Activated CD4-positive, alpha-beta T cell treated with anti-CD3 and anti-CD28 coated beads for 36 hours (primary cell): ENCODE results near the gene DHRS12. TPM values are rescaled to one million over a fixed set of nuclear protein-coding genes. Genes with fewer than 3 reads are reported as not detected.

Experiments used
- ATAC-seq: fragments of 200-7000 bp; cut with Tn5 transposase; one replicate; pipeline ENCODE4 v1.10.0; 2021; ENCODE audit warnings: mild to moderate bottlenecking, moderate library complexity
- CTCF ChIA-PET: fragments of 350-600 bp; sonication (Branson Sonifier 250); formaldehyde crosslinking; loops from one replicate; lab custom pipeline; 2021; ENCODE audit warnings: antibody characterized with exemption; lab: Charles Lee
- POLR2A ChIA-PET: fragments of 350-600 bp; sonication (Branson Sonifier 250); formaldehyde crosslinking; loops from one replicate; lab custom pipeline; 2021; ENCODE audit warnings: antibody characterized with exemption, inconsistent platforms; lab: Charles Lee
- DNase-seq: peaks from one replicate; pipeline ENCODE4 v3.0.0-alpha.2; 2020
- H3K27ac Mint-ChIP-seq: one replicate; pipeline ENCODE4 v1.8.0; 2021; ENCODE audit warnings: mixed read lengths
- H3K27me3 Mint-ChIP-seq: one replicate; pipeline ENCODE4 v1.8.0; 2021; ENCODE audit warnings: mixed read lengths
- H3K36me3 Mint-ChIP-seq: one replicate; pipeline ENCODE4 v1.8.0; 2021; ENCODE audit warnings: low read depth, mixed read lengths
- H3K4me1 Mint-ChIP-seq: one replicate; pipeline ENCODE4 v1.8.0; 2021; ENCODE audit warnings: mixed read lengths
- H3K4me3 Mint-ChIP-seq: one replicate; pipeline ENCODE4 v1.8.0; 2021; ENCODE audit warnings: mild to moderate bottlenecking, moderate library complexity, mixed read lengths
- H3K9me3 Mint-ChIP-seq: one replicate; pipeline ENCODE4 v1.8.0; 2021; ENCODE audit warnings: low read depth, mixed read lengths
- intact Hi-C, 2 experiments: fragments of 100-400 bp; cut with DNase I in 1 of 2; cut with micrococcal nuclease in 1 of 2; formaldehyde crosslinking; loops; one replicate each; pipeline versions ENCODE4 v1.14.2 to v1.15.1; 2022 to 2024; cut with DNase I, micrococcal nuclease
- total RNA-seq, 2 experiments: library from RNA; stranded (reverse); gene quantifications; one replicate each; pipeline ENCODE4 v1.2.3, GENCODE V29; 2021

Gene DHRS12
- total RNA-seq, 2 experiments from 2014 or later, result 4.9 to 5.3 TPM

DNA sequence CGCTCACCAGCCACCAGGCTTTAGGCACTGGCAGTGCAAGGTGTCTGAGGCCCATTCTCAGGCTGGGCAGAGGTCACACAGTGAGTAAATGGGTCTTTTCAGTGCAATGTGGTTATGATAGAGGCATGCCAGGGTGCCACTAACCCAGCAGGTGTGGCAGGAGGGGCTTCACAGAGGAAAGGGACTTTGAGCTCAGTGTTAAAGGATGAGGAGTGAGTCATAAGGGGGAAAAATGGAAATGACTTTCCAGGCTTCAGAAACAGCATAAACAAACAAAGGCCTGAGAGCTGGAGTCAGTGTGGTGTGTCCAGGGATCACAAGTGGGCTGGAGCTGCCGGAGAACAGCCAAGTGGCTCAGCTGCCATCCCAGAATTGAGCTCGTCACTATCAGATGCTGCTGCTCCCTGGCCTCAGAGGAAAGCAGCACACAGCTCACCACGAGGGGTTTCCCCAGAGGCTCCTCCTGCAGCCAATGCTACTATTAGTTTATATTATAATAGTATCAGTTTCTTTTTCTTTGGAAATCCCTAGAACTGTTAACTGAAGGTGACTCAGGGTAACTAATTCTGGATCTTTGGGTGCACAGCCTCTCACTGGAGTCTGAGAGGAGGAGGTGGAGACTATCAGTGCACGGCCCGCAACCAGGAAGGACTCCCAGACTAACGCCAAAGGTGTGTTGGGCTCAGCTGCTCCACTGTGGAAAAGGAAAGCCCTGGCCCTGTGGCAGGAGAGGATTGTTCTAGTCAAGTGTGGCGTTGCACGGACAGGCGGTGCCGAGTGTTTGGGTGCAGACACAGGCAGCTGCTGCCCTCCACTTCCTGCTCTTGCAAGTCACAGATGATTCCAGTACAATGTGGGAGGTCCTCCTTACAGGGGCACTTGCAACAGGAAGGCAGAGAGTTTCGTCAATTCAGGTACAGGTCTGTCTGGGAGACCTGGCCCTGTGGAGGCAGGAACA is 39.5 kb downstream of the DHRS12 start:
- ChIA-PET POLR2A (interaction anchor here (0.5 to 1.2 kb wide), 7 partner anchors 20 to 426 kb away, joined by 3 to 15 read pairs (median 3); partner anchors contain the start of gene INTS6), CTCF (interaction anchor here (0.5 to 2.8 kb wide), 16 partner anchors 19 to 609 kb away, joined by 3 to 12 read pairs (median 4); partner anchors contain the start of gene NEK5)
- peak overlapping the region; percentile 74 for H3K4me3 Mint-ChIP-seq
- ATAC-seq, result peak; percentile 91
- H3K27ac Mint-ChIP-seq, result peak overlapping the region; percentile 97
- H3K4me1 Mint-ChIP-seq, result peaks cover 45% of the 10 kb centered on the region
- no peaks in the 10 kb centered on the region for H3K9me3 Mint-ChIP-seq
- no peaks in the 10 kb centered on the region for H3K27me3 Mint-ChIP-seq
- H3K36me3 Mint-ChIP-seq, result peaks cover 3% of the 10 kb centered on the region
- DNase-seq, result peak; percentile 83
- intact Hi-C loops, result loop anchor here (1.0 to 10.0 kb wide), 6 partner anchors 38 to 311 kb away; partner anchors contain the start of genes INTS6 (in 2 of the 2) and WDFY2 (in 2 of the 2)

DNA sequence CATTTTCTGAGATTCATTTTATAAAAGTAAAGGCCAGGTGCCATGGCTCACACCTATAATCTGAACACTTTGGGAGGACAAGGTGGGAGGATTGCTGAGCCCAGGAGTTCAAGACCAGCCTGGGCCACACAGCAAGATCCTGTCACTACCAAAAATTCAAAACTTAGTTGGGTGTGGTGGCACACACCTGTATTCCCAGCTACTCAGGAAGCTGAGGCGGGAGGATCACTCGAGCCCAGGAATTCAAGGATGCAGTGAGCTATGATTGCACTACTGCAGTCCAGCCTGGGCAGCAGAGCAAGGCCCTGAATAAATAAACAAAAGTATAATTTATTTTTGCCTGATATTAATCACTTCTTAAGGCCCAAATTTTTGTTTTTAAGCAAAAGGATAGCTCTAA is 40.5 kb downstream of the DHRS12 start:
- peak overlapping the region; percentile 49 for H3K27ac Mint-ChIP-seq
- H3K36me3 Mint-ChIP-seq, result peaks cover 3% of the 10 kb centered on the region
- H3K4me3 Mint-ChIP-seq, result no peak overlapping the region
- peaks cover 45% of the 10 kb centered on the region for H3K4me1 Mint-ChIP-seq
- ChIA-PET CTCF (interaction anchor here (0.9 to 2.8 kb wide), 5 partner anchors 29 to 329 kb away, joined by 3 to 12 read pairs (median 5); no protein-coding TSS in a partner anchor), POLR2A (interaction anchor here (0.7 to 1.2 kb wide), 4 partner anchors 21 to 310 kb away, joined by 3 to 15 read pairs (median 5); partner anchors contain the start of gene INTS6)
- intact Hi-C loops, result loop anchor here in 1 of 2 experiments (10.0 kb wide), 2 partner anchors 119 to 309 kb away; partner anchors contain the start of gene INTS6
- H3K27me3 Mint-ChIP-seq, result no peaks in the 10 kb centered on the region
- DNase-seq (no peak), ATAC-seq (no peak)
- no peaks in the 10 kb centered on the region for H3K9me3 Mint-ChIP-seq

DNA sequence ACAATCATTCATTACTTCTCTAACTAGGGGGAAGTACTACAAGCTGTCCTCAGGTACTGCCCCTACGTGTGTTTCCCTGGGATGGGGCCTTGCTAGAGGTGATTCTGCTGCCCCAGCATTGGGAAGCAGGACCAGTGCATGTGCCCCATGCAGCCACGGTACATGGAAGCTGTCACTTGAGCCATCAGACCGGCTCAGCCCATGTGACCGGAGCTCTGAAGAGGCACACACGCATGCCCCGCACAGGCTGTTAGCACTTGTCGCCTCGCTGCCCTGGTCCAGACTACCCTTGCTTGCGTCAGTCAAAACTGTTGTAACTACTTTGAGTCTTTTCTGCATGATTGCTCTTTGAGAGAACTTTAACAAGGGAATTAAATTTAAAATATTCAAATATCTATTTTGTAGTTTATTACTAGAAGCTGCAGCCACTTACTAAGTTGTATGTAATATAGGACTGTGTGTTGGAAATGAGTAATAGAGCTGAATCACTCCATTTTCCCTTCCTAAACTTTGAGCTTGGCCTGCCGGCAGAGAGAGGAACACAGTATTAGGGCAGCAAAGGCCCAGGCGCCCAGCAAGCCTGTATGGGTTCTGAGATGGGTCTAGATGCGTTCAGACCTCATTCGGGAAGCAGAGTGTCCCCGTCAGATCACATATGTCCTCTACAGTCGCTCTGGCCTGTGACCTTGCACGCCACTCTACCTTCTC is 42.2 kb downstream of the DHRS12 start:
- intact Hi-C loops, result loop anchor here in 1 of 2 experiments (10.0 kb wide), 2 partner anchors 117 to 307 kb away; partner anchors contain the start of gene INTS6
- Mint-ChIP-seq H3K9me3 (no peaks in the 10 kb centered on the region), H3K4me1 (peaks cover 42% of the 10 kb centered on the region), H3K27me3 (no peaks in the 10 kb centered on the region), H3K4me3 (no peak overlapping the region), H3K36me3 (peaks cover 3% of the 10 kb centered on the region), H3K27ac (peak overlapping the region; percentile 24)
- POLR2A ChIA-PET, result no interaction called here
- CTCF ChIA-PET, result interaction anchor here (1.3 to 1.5 kb wide), 2 partner anchors 31 to 34 kb away, joined by 3 to 5 read pairs; no protein-coding TSS in a partner anchor
- DNase-seq (no peak), ATAC-seq (no peak)

DNA sequence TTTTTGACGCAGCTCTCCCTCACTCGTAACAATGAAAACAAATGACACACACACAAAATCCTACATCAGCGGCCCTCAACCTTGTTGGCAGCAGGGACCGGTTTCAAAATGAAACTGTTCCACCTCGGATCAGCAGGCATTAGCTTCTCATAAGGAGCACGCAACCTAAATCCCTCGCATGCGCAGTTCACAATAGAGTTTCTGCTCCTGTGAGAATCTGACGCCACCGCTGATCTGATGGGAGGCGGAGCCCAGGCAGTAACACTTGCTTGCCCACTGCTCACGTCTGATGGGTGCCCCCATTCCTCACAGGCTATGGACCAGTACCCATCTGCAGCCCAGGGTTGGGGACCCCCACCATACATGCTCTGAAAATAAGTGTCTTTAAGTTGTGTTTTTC is 43.4 kb downstream of the DHRS12 start:
- Mint-ChIP-seq H3K27ac (no peak overlapping the region), H3K4me1 (peaks cover 35% of the 10 kb centered on the region), H3K4me3 (no peak overlapping the region), H3K36me3 (peaks cover 3% of the 10 kb centered on the region), H3K9me3 (no peaks in the 10 kb centered on the region), H3K27me3 (no peaks in the 10 kb centered on the region)
- ChIA-PET POLR2A (no interaction called here), CTCF (interaction anchor here (1.5 to 2.3 kb wide), 2 partner anchors 35 to 37 kb away, joined by 5 to 7 read pairs; no protein-coding TSS in a partner anchor)
- ATAC-seq (no peak), DNase-seq (no peak)
- intact Hi-C loops, result loop anchor here in 1 of 2 experiments (10.0 kb wide), 2 partner anchors 116 to 306 kb away; partner anchors contain the start of gene INTS6

DNA sequence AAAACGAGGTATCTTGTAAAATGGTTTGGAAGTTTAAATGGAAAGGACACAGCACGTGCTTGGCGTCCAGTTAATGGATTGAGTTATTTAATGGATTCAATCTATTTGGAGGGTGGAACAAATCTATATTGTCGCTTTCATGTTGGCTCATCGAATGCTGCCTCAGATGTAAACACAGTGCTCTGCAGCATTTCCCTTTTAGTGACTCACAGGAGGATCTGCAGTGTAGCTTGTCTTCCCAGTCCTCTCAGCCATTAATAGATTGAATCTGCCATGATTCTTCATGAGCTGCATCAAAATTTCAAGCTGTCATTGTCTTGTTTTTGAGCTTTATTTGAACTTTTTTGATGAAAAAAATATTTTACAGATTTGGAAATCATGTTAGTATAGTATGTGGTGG is 44.7 kb downstream of the DHRS12 start:
- POLR2A ChIA-PET, result no interaction called here
- Mint-ChIP-seq H3K27ac (no peak overlapping the region), H3K27me3 (no peaks in the 10 kb centered on the region), H3K4me3 (no peak overlapping the region), H3K4me1 (peaks cover 23% of the 10 kb centered on the region), H3K36me3 (peaks cover 3% of the 10 kb centered on the region), H3K9me3 (no peaks in the 10 kb centered on the region)
- CTCF ChIA-PET, result interaction anchor here (1.7 to 2.3 kb wide), 2 partner anchors 27 to 38 kb away, joined by 5 to 7 read pairs; no protein-coding TSS in a partner anchor
- ATAC-seq (no peak), DNase-seq (no peak)
- intact Hi-C loops, result no loop called here

DNA sequence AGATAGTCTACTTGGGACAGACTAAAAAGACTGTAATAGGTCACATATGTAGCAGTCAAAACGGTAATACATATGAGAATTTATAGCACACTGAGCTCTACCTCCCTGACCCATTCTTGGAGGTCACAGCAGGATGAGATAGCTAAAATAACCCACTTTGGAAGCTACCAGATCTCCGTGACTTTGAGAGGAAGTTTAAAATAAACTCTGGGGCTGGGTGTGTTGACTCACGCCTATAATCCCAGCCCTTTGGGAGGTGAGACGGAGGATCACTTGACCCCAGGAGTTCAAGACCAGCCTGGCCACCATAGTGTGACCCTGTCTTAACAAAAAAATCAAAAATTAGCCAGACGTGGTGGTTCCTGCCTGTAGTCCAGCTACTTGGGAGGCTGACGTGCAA is 45.3 kb downstream of the DHRS12 start:
- H3K4me1 Mint-ChIP-seq, result peaks cover 17% of the 10 kb centered on the region
- no peak for DNase-seq
- no peak for ATAC-seq
- peaks cover 3% of the 10 kb centered on the region for H3K36me3 Mint-ChIP-seq
- ChIA-PET CTCF (interaction anchor here (0.6 to 2.3 kb wide), 6 partner anchors 28 to 525 kb away, joined by 3 to 7 read pairs (median 4); no protein-coding TSS in a partner anchor), POLR2A (interaction anchor here (0.6 kb wide), 1 partner anchor 144 kb away, joined by 3 read pairs; no protein-coding TSS in a partner anchor)
- no peak overlapping the region for H3K4me3 Mint-ChIP-seq
- no peaks in the 10 kb centered on the region for H3K9me3 Mint-ChIP-seq
- intact Hi-C loops, result no loop called here
- H3K27me3 Mint-ChIP-seq, result no peaks in the 10 kb centered on the region
- no peak overlapping the region for H3K27ac Mint-ChIP-seq

DNA sequence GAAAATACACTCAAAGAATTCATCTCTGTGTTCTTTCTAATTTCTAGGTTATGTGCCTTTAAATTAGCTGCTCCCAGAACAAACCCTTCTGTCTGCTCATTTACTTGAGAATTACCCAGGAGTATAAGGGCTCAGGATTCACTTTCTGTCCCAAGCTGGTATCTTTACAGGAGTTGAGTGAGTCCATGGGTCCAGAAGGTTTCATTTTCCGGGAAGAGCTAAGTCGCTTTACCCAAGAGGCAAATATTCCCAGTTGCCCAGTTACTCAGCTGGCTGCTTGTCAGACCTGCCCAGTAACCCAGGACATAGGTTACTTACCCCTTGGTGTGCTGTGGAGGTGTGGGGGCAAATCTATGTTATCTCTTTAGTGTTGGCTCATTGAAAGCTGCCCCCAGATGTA is 47.3 kb downstream of the DHRS12 start:
- Mint-ChIP-seq H3K27ac (no peak overlapping the region), H3K9me3 (no peaks in the 10 kb centered on the region), H3K27me3 (no peaks in the 10 kb centered on the region), H3K4me3 (no peak overlapping the region), H3K36me3 (peaks cover 5% of the 10 kb centered on the region), H3K4me1 (no peaks in the 10 kb centered on the region)
- ChIA-PET CTCF (interaction anchor here (0.9 to 1.2 kb wide), 3 partner anchors 32 to 322 kb away, joined by 3 to 4 read pairs (median 4); no protein-coding TSS in a partner anchor), POLR2A (no interaction called here)
- intact Hi-C loops, result no loop called here
- ATAC-seq (no peak), DNase-seq (no peak)

DNA sequence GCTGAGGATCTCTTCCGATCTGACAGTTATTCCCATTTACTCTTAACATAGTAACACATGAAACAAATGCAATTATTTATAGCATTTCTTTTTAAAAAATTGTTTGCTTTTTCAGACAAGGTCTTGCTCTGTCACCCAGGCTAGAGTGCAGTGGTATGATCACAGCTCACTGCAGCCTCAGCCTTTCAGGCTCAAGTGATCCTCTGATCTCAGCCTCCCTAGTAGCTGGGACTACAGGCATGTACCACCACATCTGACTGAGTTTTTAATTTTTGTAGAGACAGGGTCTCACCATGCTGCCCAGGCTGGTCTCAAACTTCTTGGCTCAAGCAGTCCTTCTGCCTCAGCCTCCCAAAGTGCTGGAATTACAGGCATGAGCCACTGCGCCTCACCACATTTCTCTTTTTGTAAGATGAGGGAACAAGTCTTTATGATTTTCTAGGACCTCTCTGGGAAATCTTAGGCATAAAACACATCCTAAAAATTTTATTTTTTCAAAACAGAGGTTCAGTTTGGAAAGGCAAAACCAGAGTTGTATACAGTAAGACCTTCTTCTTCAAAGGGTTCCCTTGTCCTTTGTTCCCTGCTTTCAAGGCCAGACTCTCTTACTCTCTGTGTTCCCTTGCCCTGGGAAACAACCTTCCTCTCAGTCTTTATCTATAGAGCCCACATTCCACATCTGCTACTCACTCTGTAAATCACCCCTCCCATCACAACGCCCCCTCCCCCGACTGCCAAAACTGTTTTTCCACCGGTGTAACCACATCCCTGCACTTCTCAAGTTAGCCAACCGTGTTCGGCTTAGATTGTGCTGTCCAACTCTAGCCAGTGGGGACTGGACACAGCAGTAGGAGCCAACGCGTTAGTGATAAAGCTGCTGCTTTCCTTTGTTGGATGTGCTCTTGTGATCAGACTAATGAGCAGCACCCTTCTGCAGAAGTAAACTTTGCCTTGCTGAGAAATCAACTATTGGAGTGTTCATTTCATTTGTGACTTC is 56.2 kb downstream of the DHRS12 start:
- Mint-ChIP-seq H3K27me3 (no peaks in the 10 kb centered on the region), H3K36me3 (peaks cover 30% of the 10 kb centered on the region), H3K9me3 (peaks cover 8% of the 10 kb centered on the region), H3K4me1 (no peaks in the 10 kb centered on the region), H3K4me3 (no peak overlapping the region), H3K27ac (no peak overlapping the region)
- DNase-seq, result no peak
- POLR2A ChIA-PET, result no interaction called here
- ATAC-seq, result no peak
- CTCF ChIA-PET, result no interaction called here
- intact Hi-C loops, result no loop called here

DNA sequence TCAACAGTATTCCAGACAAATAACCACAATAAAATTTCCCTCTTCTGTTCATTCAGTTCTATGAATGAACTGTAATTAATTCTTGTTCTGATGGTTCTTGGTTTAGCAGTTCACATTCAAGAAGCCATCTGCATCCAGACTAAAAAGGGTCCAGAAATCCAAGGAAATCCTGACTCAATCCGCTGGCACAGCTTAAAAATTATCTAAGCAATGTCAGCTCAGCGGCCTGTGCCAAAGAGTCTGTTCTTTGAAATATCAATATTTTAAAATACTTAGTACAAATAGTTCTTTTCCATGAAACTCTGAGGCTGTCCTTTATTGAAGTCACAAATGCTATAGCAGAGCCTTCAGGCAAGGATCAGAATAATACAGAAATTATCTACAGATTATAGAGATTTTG is 57.2 kb downstream of the DHRS12 start:
- peaks cover 26% of the 10 kb centered on the region for H3K36me3 Mint-ChIP-seq
- H3K27me3 Mint-ChIP-seq, result no peaks in the 10 kb centered on the region
- intact Hi-C loops, result no loop called here
- no peak overlapping the region for H3K4me3 Mint-ChIP-seq
- DNase-seq, result no peak
- no peak overlapping the region for H3K27ac Mint-ChIP-seq
- H3K9me3 Mint-ChIP-seq, result peaks cover 8% of the 10 kb centered on the region
- no peak for ATAC-seq
- ChIA-PET CTCF (no interaction called here), POLR2A (no interaction called here)
- no peaks in the 10 kb centered on the region for H3K4me1 Mint-ChIP-seq

DNA sequence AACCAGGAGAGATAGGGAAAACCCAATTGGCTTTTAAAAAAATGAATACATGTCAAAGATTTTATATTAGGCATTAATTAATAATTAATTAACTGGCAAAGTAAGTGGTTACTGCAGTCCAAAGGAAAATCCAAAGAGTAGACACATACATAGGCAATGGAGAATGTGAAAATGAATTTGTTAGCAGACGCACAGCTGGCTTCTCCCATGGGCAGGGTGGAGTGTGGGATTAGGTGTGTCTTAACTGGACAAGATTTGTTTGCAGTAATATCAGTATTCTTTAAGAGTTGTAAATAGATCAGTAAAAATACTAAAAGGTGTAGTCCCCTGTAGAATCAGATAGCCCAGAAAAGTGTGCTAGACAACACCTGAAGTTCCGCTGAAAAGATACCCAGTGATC is 58.7 kb downstream of the DHRS12 start:
- POLR2A ChIA-PET, result interaction anchor here (1.0 kb wide), 1 partner anchor 19 kb away, joined by 3 read pairs; no protein-coding TSS in a partner anchor

More for the DNA sequence above, 58.7 kb downstream of the DHRS12 start:
- H3K36me3 Mint-ChIP-seq, result peaks cover 31% of the 10 kb centered on the region
- peaks cover 8% of the 10 kb centered on the region for H3K9me3 Mint-ChIP-seq
- H3K27me3 Mint-ChIP-seq, result no peaks in the 10 kb centered on the region
- CTCF ChIA-PET, result no interaction called here
- intact Hi-C loops, result no loop called here
- no peak overlapping the region for H3K27ac Mint-ChIP-seq
- H3K4me1 Mint-ChIP-seq, result no peaks in the 10 kb centered on the region
- ATAC-seq (no peak), DNase-seq (no peak)
- no peak overlapping the region for H3K4me3 Mint-ChIP-seq
